GM21447 (cell line): ENCODE data around the gene TM7SF2.
"Not testable (repeated sequence)": the region's sequence is repeated elsewhere in the genome, so short reads cannot be mapped to it uniquely, and the experiment has no call there.

Source experiments
- ATAC-seq: cut with Tn5 transposase; IDR thresholded peaks from one replicate; pipeline ENCODE4 v1.9.1; 2021; ENCODE audit not compliant: unreplicated experiment

TM7SF2 gene

GRCh38 chr11:65128182-65129145 is 16.8 kb downstream of the TM7SF2 start:
- no peak for ATAC-seq

GRCh38 chr11:65129649-65130441 is 18.2 kb downstream of the TM7SF2 start:
- no peak for ATAC-seq

GRCh38 chr11:65130631-65131416 is 19.2 kb downstream of the TM7SF2 start:
- ATAC-seq: no peak

- no peak for ATAC-seq
Observed at GRCh38 chr11:65131417-65131776, 19.7 kb downstream of the TM7SF2 start.

GRCh38 chr11:65131895-65132237 is 20.2 kb downstream of the TM7SF2 start:
- no peak for ATAC-seq

- ATAC-seq: peak; percentile 39
Observed at GRCh38 chr11:65132238-65132987, 20.7 kb downstream of the TM7SF2 start.

- no peak for ATAC-seq
Observed at GRCh38 chr11:65132988-65133700, 21.5 kb downstream of the TM7SF2 start.

- no peak for ATAC-seq
Observed at GRCh38 chr11:65133724-65134123, 22.1 kb downstream of the TM7SF2 start.

GRCh38 chr11:65134240-65134951 is 22.7 kb downstream of the TM7SF2 start, which contains the start of gene SYVN1:
Gene SYVN1 (minus strand): TSS chr11:65134519. CDS start chr11:65133601, 918 bp downstream.
- ATAC-seq: peak; percentile 52

- ATAC-seq: peak; percentile 68
Observed at GRCh38 chr11:65134952-65135632, 23.4 kb downstream of the TM7SF2 start.

- no peak for ATAC-seq
Observed at GRCh38 chr11:65135633-65136145, 24.0 kb downstream of the TM7SF2 start.

GRCh38 chr11:65136515-65137096 is 24.9 kb downstream of the TM7SF2 start:
- no peak for ATAC-seq

GRCh38 chr11:65141896-65142494 is 30.3 kb downstream of the TM7SF2 start:
- ATAC-seq: no peak

GRCh38 chr11:65147352-65148075 is 35.8 kb downstream of the TM7SF2 start:
- ATAC-seq: no peak

- ATAC-seq: no peak
Observed at GRCh38 chr11:65148657-65149056, 37.0 kb downstream of the TM7SF2 start.

- ATAC-seq: not testable (repeated sequence)
Observed at GRCh38 chr11:65150131-65150508, 38.4 kb downstream of the TM7SF2 start.
